ENCODE results near the gene EPG5.

Gene EPG5

GRCh38 chr18:45926085-45926484 is 41.0 kb downstream of the EPG5 start:
- TF ChIP-seq CTCF (IDR thresholded peaks at IDR 0.05; ENCODE audit: low read depth, low read length, missing control alignments), result no peak
- H3K4me3 ChIP-seq (ENCODE audit: low read depth, low read length), result no peak overlapping the region
- no peak for DNase-seq (ENCODE audit: low read depth)

GRCh38 chr18:45923138-45923537 is 44.0 kb downstream of the EPG5 start:
- H3K4me3 ChIP-seq (ENCODE audit: low read depth, low read length), result no peak overlapping the region
- no peak for DNase-seq (ENCODE audit: low read depth)
- TF ChIP-seq CTCF (IDR thresholded peaks at IDR 0.05; ENCODE audit: low read depth, low read length, missing control alignments), result no peak

GRCh38 chr18:45920367-45920766 is 46.8 kb downstream of the EPG5 start:
- TF ChIP-seq CTCF (IDR thresholded peaks at IDR 0.05; ENCODE audit: low read depth, low read length, missing control alignments), result no peak
- H3K4me3 ChIP-seq (ENCODE audit: low read depth, low read length), result no peak overlapping the region
- DNase-seq (ENCODE audit: low read depth), result no peak

GRCh38 chr18:45916302-45916701 is 50.8 kb downstream of the EPG5 start:
- no peak for DNase-seq (ENCODE audit: low read depth)
- H3K4me3 ChIP-seq (ENCODE audit: low read depth, low read length), result no peak overlapping the region
- peak; percentile 38 for TF ChIP-seq CTCF (IDR thresholded peaks at IDR 0.05; ENCODE audit: low read depth, low read length, missing control alignments)

- H3K4me3 ChIP-seq (ENCODE audit: low read depth, low read length), result no peak overlapping the region
- TF ChIP-seq CTCF (IDR thresholded peaks at IDR 0.05; ENCODE audit: low read depth, low read length, missing control alignments), result no peak
- DNase-seq (ENCODE audit: low read depth), result no peak
Observed at GRCh38 chr18:45913276-45913675, 53.9 kb downstream of the EPG5 start.

- DNase-seq (ENCODE audit: low read depth), result peak; percentile 7
- H3K4me3 ChIP-seq (ENCODE audit: low read depth, low read length), result no peak overlapping the region
- TF ChIP-seq CTCF (IDR thresholded peaks at IDR 0.05; ENCODE audit: low read depth, low read length, missing control alignments), result peak; percentile 88
Observed at GRCh38 chr18:45910405-45911023, 56.6 kb downstream of the EPG5 start.

GRCh38 chr18:45901654-45902210 is 65.4 kb downstream of the EPG5 start:
- no peak for TF ChIP-seq CTCF (IDR thresholded peaks at IDR 0.05; ENCODE audit: low read depth, low read length, missing control alignments)
- no peak for DNase-seq (ENCODE audit: low read depth)
- no peak overlapping the region for H3K4me3 ChIP-seq (ENCODE audit: low read depth, low read length)

Measured in GM12864 (cell line).